ENCODE results near the gene NT5C2. TPM values are rescaled to one million over a fixed set of nuclear protein-coding genes. Genes with fewer than 3 reads are reported as not detected.
"Not testable (repeated sequence)": the region's sequence is repeated elsewhere in the genome, so short reads cannot be mapped to it uniquely, and the experiment has no call there.

NT5C2 gene
- total and polyA plus RNA-seq, 2 donors (not counting 1 experiment from before 2014, with no cell fraction given), result 38.6 to 80.8 TPM

DNA sequence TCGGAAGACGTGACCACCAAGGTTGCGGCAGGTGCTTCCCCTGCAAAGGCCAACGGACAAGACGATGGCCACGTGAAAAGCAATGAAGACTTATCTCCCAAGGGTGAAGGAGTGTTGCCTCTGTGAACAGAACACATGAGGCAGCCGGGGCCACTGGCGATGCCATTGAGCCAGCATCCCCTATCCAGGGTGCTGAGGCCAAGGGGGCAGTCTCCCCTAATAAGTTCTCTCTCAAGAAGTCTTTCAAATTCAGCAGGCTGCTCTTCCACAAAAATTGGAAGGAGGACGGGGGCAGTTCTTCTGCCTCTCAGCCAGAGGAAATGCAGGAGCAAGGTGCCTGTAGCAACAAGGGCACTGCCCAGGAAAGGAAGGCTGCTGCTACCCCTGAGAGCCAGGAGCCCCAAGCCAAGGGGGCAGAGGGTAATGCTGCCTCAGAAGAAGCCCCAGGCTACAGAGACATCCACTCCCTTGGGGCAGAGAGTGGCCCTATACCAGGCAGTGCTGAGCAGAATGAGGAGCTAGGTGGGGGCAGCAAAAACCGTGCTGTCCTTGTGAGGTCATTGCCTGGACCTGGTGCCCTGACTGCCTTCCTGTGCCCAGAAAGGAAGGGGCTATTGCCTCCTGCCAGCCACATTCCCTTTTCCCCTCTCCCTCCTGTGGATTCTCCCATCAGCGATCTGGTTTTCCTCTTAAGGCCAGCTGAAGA lies 17.3 kb downstream of the NT5C2 start:
- ATAC-seq (ENCODE audit: low read depth), result no peak
- no peak for DNase-seq
- H3K9ac ChIP-seq (ENCODE audit: low read length), result no peak overlapping the region
- no peaks in the 10 kb centered on the region for H3K27me3 ChIP-seq (replicated peaks in 1 of 4; ENCODE audit: control extremely low read depth in 1 of 4, control insufficient read depth in 3 of 4, insufficient read depth in 4 of 4, low read length in 3 of 4)
- no peak overlapping the region for H3K4me2 ChIP-seq (replicated peaks; ENCODE audit: low read depth, low read length, poor library complexity, severe bottlenecking)
- H3K27me3 Mint-ChIP-seq, result no peaks in the 10 kb centered on the region
- POLR2A ChIA-PET, result no interaction called here
- no peak overlapping the region for H3K4me3 ChIP-seq (ENCODE audit: control extremely low read depth in 1 of 5, extremely low read depth in 1 of 5, insufficient read depth in 1 of 5, low read depth in 2 of 5, low read length in 4 of 5)
- H4K20me1 ChIP-seq (ENCODE audit: control insufficient read depth, insufficient read depth, low read length, poor library complexity, severe bottlenecking), result peaks cover 19% of the 10 kb centered on the region
- H3K4me1 Mint-ChIP-seq, result peaks cover 30% of the 10 kb centered on the region
- H3K9me3 ChIP-seq (ENCODE audit: control extremely low read depth in 1 of 3, control insufficient read depth in 2 of 3, insufficient read depth in 1 of 3, low read length in 2 of 3), result no peaks in the 10 kb centered on the region
- TF ChIP-seq EZH2 (IDR thresholded peaks at IDR 0.05; ENCODE audit: borderline replicate concordance, insufficient read depth, low read depth, low read length, poor library complexity, severe bottlenecking) (no peak), CTCF (IDR thresholded peaks at IDR 0.05) (no peak)
- intact Hi-C loops (cut with micrococcal nuclease), result loop anchor here (2.0 kb wide), 1 partner anchor 17 kb away; the partner anchor contains the start of gene NT5C2
- no peak overlapping the region for H3K4me3 Mint-ChIP-seq
- peaks cover 2 to 27% of the 10 kb centered on the region in 2 experiments for H3K36me3 ChIP-seq (replicated peaks in 1 of 2; ENCODE audit: control extremely low read depth in 1 of 2, control insufficient read depth in 1 of 2, extremely low read depth in 1 of 2, insufficient read depth in 2 of 2, low read length in 1 of 2)
- H2AFZ ChIP-seq (ENCODE audit: insufficient read depth, low read depth, low read length, poor library complexity, severe bottlenecking), result no peak overlapping the region
- no peaks in the 10 kb centered on the region for H3K9me3 Mint-ChIP-seq (ENCODE audit: insufficient read depth)
- H3K4me1 ChIP-seq (ENCODE audit: control insufficient read depth in 2 of 2, insufficient read depth in 2 of 2, low read length in 2 of 2), result peaks cover 18 to 19% of the 10 kb centered on the region in 2 donors
- CTCF ChIA-PET, result interaction anchor here (1.7 to 2.5 kb wide), 2 partner anchors 68 to 258 kb away, joined by 3 to 9 read pairs; partner anchors contain the start of gene CNNM2
- H3K27ac Mint-ChIP-seq, result no peak overlapping the region
- H3K27ac ChIP-seq (ENCODE audit: low read length in 2 of 2), result no peak overlapping the region
- H3K79me2 ChIP-seq (ENCODE audit: control insufficient read depth, insufficient read depth, low read length), result peaks cover 78% of the 10 kb centered on the region
- 72% methylated on average over 11 of the region's 11 CpGs for WGBS (ENCODE audit: insufficient coverage)

GRCh38 chr10:103174324-103174723 lies 18.7 kb downstream of the NT5C2 start:
- CTCF ChIA-PET; H3K9me3 ChIP-seq (ENCODE audit: control extremely low read depth in 1 of 3, control insufficient read depth in 2 of 3, insufficient read depth in 1 of 3, low read length in 2 of 3); H3K27ac Mint-ChIP-seq; H3K4me2 ChIP-seq (replicated peaks; ENCODE audit: low read depth, low read length, poor library complexity, severe bottlenecking); H2AFZ ChIP-seq (ENCODE audit: insufficient read depth, low read depth, low read length, poor library complexity, severe bottlenecking); DNase-seq; H3K9me3 Mint-ChIP-seq (ENCODE audit: insufficient read depth); POLR2A ChIA-PET; H3K9ac ChIP-seq (ENCODE audit: low read length); H3K4me3 Mint-ChIP-seq; ATAC-seq (ENCODE audit: low read depth); H3K27me3 ChIP-seq (replicated peaks in 1 of 4; ENCODE audit: control extremely low read depth in 1 of 4, control insufficient read depth in 3 of 4, insufficient read depth in 4 of 4, low read length in 3 of 4); H3K27me3 Mint-ChIP-seq; H3K27ac ChIP-seq (ENCODE audit: low read length in 2 of 2); intact Hi-C loops (cut with micrococcal nuclease); H3K4me3 ChIP-seq (ENCODE audit: control extremely low read depth in 1 of 5, extremely low read depth in 1 of 5, insufficient read depth in 1 of 5, low read depth in 2 of 5, low read length in 4 of 5): not testable (repeated sequence)
- WGBS (ENCODE audit: insufficient coverage), result no CpG with 5 or more reads among the region's 2 CpGs
- H3K4me1 Mint-ChIP-seq, result peaks cover 23% of the 10 kb centered on the region
- Histone ChIP-seq H4K20me1 (ENCODE audit: control insufficient read depth, insufficient read depth, low read length, poor library complexity, severe bottlenecking) (peaks cover 19% of the 10 kb centered on the region), H3K4me1 (ENCODE audit: control insufficient read depth in 2 of 2, insufficient read depth in 2 of 2, low read length in 2 of 2) (peaks cover 13% of the 10 kb centered on the region in 2 donors), H3K79me2 (ENCODE audit: control insufficient read depth, insufficient read depth, low read length) (peaks cover 64% of the 10 kb centered on the region), H3K36me3 (replicated peaks in 1 of 2; ENCODE audit: control extremely low read depth in 1 of 2, control insufficient read depth in 1 of 2, extremely low read depth in 1 of 2, insufficient read depth in 2 of 2, low read length in 1 of 2) (peaks cover 4 to 33% of the 10 kb centered on the region in 2 experiments)

Measured in B cell (primary cell).